Liver (tissue), 9 donors: ENCODE measurements around the gene TNS1. TPM values are rescaled to one million over a fixed set of nuclear protein-coding genes. Genes with fewer than 3 reads are reported as not detected.
A peak's percentile ranks its signal among the peaks of the same experiment; 100 is the strongest.

ENCODE experiments used
- DNase-seq: peaks from one replicate; pipeline ENCODE4 v3.0.0-alpha.2; 2017; ENCODE audit warnings: low spot score
- H3K27ac ChIP-seq, 2 donors: one replicate each; pipeline ENCODE4 v1.7.0; 2013; ENCODE audit warnings: inconsistent platforms in 2 of 2, low read length in 2 of 2, control low read depth in 1 of 2, low read depth in 1 of 2, mild to moderate bottlenecking in 1 of 2
- H3K27me3 ChIP-seq, 4 donors: one replicate each; pipeline versions ENCODE4 v1.6.1 to v1.7.0; 2013; ENCODE audit warnings: low read length in 3 of 4, inconsistent platforms in 1 of 4, mild to moderate bottlenecking in 1 of 4, moderate library complexity in 1 of 4; ENCODE audit not compliant: control insufficient read depth in 4 of 4, insufficient read depth in 4 of 4
- H3K36me3 ChIP-seq, 4 donors: one replicate each; pipeline versions ENCODE4 v1.6.1 to v1.7.0; 2013; ENCODE audit warnings: low read length in 3 of 4, mild to moderate bottlenecking in 3 of 4, low read depth in 1 of 4, moderate library complexity in 1 of 4; ENCODE audit not compliant: control insufficient read depth in 4 of 4, insufficient read depth in 3 of 4
- H3K4me1 ChIP-seq, 4 donors: one replicate each; pipeline versions ENCODE4 v1.6.1 to v1.7.0; 2013; ENCODE audit warnings: low read length in 3 of 4, mild to moderate bottlenecking in 3 of 4, moderate library complexity in 1 of 4; ENCODE audit not compliant: control insufficient read depth in 4 of 4, insufficient read depth in 4 of 4
- H3K4me3 ChIP-seq, 3 donors: one replicate each; pipeline versions ENCODE4 v1.6.1 to v1.7.0; 2013; ENCODE audit warnings: low read length in 3 of 3, control low read depth in 1 of 3, low read depth in 1 of 3, mild to moderate bottlenecking in 1 of 3
- H3K9ac ChIP-seq, 2 donors: one replicate each; pipeline ENCODE4 v1.7.0; 2013; ENCODE audit warnings: low read length in 2 of 2, mild to moderate bottlenecking in 2 of 2, moderate library complexity in 2 of 2, control low read depth in 1 of 2, low read depth in 1 of 2
- H3K9me3 ChIP-seq, 4 donors: one replicate each; pipeline versions ENCODE4 v1.6.1 to v1.7.0; 2013; ENCODE audit warnings: low read length in 3 of 4; ENCODE audit not compliant: control insufficient read depth in 4 of 4
- HNF4A ChIP-seq, 2 donors: conservative IDR thresholded peaks; 2 replicates each; pipeline ENCODE4 v1.6.1; 2016; ENCODE audit warnings: antibody characterized with exemption in 2 of 2, mild to moderate bottlenecking in 2 of 2
- MAX ChIP-seq: IDR thresholded peaks from 2 replicates; pipeline ENCODE4 v1.6.1; 2016; ENCODE audit warnings: antibody characterized with exemption
- NR2F2 ChIP-seq: IDR thresholded peaks from 2 replicates; pipeline ENCODE4 v1.6.1; 2016; ENCODE audit warnings: antibody characterized with exemption
- TAF1 ChIP-seq: conservative IDR thresholded peaks from 2 replicates; pipeline ENCODE4 v1.6.1; 2016; ENCODE audit warnings: antibody characterized with exemption, mild to moderate bottlenecking
- WGBS: extraction: QIAGEN DNeasy Blood & Tissue Kit; methylation state at CpG from one replicate; pipeline ENCODE4 v1.1.7; 2013; 5-methylcytosine and 5-hydroxymethylcytosine counted together
- polyA plus RNA-seq, 2 donors: library from polyadenylated mRNA; stranded (reverse) in 1 of 2; unstranded in 1 of 2; fragments of 200-250 nt in 1 of 2; fragments of >200 nt in 1 of 2; fragmentation: Nextera tagmentation in 1 of 2; extraction: Ambion mirVana in 1 of 2; gene quantifications; one replicate each; pipeline versions ENCODE4 v1.2.1 to v1.2.3, GENCODE V29; 2013 to 2015
- total RNA-seq, 2 donors: library from RNA; depleted of rRNA; stranded (reverse); fragments of >200 nt; gene quantifications; one replicate each; pipeline ENCODE4 v1.2.3, GENCODE V29; 2014
- TF ChIP-seq, protein P1 (sequence below): IDR thresholded peaks from 2 replicates; pipeline ENCODE4 v1.6.1; 2016; ENCODE audit warnings: antibody characterized with exemption, mild to moderate bottlenecking
- TF ChIP-seq, protein P2 (sequence below): fragments of 150-350 bp; IDR thresholded peaks from 2 replicates; pipeline ENCODE4 v1.5.1; 2017; ENCODE audit warnings: improper control_type of control experiment, low read depth, low read length; ENCODE audit not compliant: missing input control
- donor health status: healthy.
- donor health status: healthy.
- donor health status: healthy.
- donor health status: healthy.
- donor health status: healthy.

The TNS1 gene
- total and polyA plus RNA-seq, 4 donors: 16.3 to 128 (median 57.3) TPM

- Histone ChIP-seq H3K4me3 (no peak overlapping the region), H3K27me3 (no peaks in the 10 kb centered on the region), H3K4me1 (peaks cover 0 to 16% (median 4%) of the 10 kb centered on the region in 4 donors), H3K9ac (no peak overlapping the region), H3K27ac (no peak overlapping the region), H3K9me3 (no peaks in the 10 kb centered on the region), H3K36me3 (peaks cover 18 to 60% (median 38%) of the 10 kb centered on the region in 4 donors)
- peak; percentile 24 for TF ChIP-seq NR2F2
- TF ChIP-seq, protein P1, sequence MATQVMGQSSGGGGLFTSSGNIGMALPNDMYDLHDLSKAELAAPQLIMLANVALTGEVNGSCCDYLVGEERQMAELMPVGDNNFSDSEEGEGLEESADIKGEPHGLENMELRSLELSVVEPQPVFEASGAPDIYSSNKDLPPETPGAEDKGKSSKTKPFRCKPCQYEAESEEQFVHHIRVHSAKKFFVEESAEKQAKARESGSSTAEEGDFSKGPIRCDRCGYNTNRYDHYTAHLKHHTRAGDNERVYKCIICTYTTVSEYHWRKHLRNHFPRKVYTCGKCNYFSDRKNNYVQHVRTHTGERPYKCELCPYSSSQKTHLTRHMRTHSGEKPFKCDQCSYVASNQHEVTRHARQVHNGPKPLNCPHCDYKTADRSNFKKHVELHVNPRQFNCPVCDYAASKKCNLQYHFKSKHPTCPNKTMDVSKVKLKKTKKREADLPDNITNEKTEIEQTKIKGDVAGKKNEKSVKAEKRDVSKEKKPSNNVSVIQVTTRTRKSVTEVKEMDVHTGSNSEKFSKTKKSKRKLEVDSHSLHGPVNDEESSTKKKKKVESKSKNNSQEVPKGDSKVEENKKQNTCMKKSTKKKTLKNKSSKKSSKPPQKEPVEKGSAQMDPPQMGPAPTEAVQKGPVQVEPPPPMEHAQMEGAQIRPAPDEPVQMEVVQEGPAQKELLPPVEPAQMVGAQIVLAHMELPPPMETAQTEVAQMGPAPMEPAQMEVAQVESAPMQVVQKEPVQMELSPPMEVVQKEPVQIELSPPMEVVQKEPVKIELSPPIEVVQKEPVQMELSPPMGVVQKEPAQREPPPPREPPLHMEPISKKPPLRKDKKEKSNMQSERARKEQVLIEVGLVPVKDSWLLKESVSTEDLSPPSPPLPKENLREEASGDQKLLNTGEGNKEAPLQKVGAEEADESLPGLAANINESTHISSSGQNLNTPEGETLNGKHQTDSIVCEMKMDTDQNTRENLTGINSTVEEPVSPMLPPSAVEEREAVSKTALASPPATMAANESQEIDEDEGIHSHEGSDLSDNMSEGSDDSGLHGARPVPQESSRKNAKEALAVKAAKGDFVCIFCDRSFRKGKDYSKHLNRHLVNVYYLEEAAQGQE: no peak
- no peak for DNase-seq
- 74% methylated on average over 9 of the region's 9 CpGs for WGBS
These were observed 197.8 kb downstream of the TNS1 start for GRCh38 chr2:217804791-217805667.

DNA sequence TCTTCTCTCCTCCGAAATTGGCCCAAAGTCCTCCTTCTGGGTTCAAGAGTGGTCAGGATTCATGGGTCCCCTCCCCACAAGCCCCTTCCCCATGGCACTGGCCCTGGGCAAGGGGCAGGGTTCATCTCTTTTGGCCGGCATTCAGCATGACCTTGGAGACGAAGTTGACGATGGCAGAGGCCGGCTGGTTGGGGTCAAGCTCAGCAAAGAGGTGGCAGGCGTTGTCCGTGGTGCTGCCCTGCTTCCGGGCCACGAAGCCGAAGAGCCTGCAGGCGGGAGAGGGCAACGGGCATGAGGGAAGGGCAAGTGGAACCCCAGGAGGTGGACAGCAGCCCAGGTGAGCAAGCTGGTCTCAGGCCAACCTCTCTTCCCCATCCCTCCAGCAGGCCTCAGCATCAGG lies 198.5 kb downstream of the TNS1 start:
- H3K27ac ChIP-seq: no peak overlapping the region

More for the DNA sequence above, 198.5 kb downstream of the TNS1 start:
- 49% methylated on average over 12 of the region's 12 CpGs for WGBS
- no peaks in the 10 kb centered on the region for H3K27me3 ChIP-seq
- H3K4me1 ChIP-seq: peaks cover 0 to 16% (median 4%) of the 10 kb centered on the region in 4 donors
- no peaks in the 10 kb centered on the region for H3K9me3 ChIP-seq
- peaks cover 16 to 53% (median 33%) of the 10 kb centered on the region in 4 donors for H3K36me3 ChIP-seq
- H3K4me3 ChIP-seq: no peak overlapping the region
- TF ChIP-seq, protein P2, sequence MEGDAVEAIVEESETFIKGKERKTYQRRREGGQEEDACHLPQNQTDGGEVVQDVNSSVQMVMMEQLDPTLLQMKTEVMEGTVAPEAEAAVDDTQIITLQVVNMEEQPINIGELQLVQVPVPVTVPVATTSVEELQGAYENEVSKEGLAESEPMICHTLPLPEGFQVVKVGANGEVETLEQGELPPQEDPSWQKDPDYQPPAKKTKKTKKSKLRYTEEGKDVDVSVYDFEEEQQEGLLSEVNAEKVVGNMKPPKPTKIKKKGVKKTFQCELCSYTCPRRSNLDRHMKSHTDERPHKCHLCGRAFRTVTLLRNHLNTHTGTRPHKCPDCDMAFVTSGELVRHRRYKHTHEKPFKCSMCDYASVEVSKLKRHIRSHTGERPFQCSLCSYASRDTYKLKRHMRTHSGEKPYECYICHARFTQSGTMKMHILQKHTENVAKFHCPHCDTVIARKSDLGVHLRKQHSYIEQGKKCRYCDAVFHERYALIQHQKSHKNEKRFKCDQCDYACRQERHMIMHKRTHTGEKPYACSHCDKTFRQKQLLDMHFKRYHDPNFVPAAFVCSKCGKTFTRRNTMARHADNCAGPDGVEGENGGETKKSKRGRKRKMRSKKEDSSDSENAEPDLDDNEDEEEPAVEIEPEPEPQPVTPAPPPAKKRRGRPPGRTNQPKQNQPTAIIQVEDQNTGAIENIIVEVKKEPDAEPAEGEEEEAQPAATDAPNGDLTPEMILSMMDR: no peak
- TF ChIP-seq HNF4A (conservative IDR thresholded peaks at IDR 0.05) (no peak), TAF1 (no peak), MAX (no peak)
- TF ChIP-seq, protein P1: peak; percentile 67
- DNase-seq: no peak
- no peak overlapping the region for H3K9ac ChIP-seq
